Measurements from ENCODE around the gene FLOT2. TPM values are rescaled to one million over a fixed set of nuclear protein-coding genes. Genes with fewer than 3 reads are reported as not detected.

The FLOT2 gene
- total and polyA plus RNA-seq, 2 donors (not counting 1 experiment from before 2014, with no cell fraction given), result 196 to 270 TPM

GRCh38 chr17:28865946-28866752 is 31.4 kb downstream of the FLOT2 start:
- intact Hi-C loops (cut with micrococcal nuclease), result loop anchor here (5.0 kb wide), 1 partner anchor 36 kb away; the partner anchor contains the start of gene DHRS13
- peaks cover 0 to 11% of the 10 kb centered on the region in 2 experiments for H3K36me3 ChIP-seq (replicated peaks in 1 of 2; ENCODE audit: control extremely low read depth in 1 of 2, control insufficient read depth in 1 of 2, extremely low read depth in 1 of 2, insufficient read depth in 2 of 2, low read length in 1 of 2)
- peak overlapping the region; percentile 64 for H3K27ac Mint-ChIP-seq
- H2AFZ ChIP-seq (ENCODE audit: insufficient read depth, low read depth, low read length, poor library complexity, severe bottlenecking), result peak overlapping the region; percentile 34
- H3K27me3 Mint-ChIP-seq, result no peaks in the 10 kb centered on the region
- H3K4me2 ChIP-seq (replicated peaks; ENCODE audit: low read depth, low read length, poor library complexity, severe bottlenecking), result no peak overlapping the region
- TF ChIP-seq EZH2 (IDR thresholded peaks at IDR 0.05; ENCODE audit: borderline replicate concordance, insufficient read depth, low read depth, low read length, poor library complexity, severe bottlenecking), result no peak
- H3K4me3 Mint-ChIP-seq, result peak overlapping the region; percentile 17
- H3K9me3 Mint-ChIP-seq (ENCODE audit: insufficient read depth), result no peaks in the 10 kb centered on the region
- H3K27me3 ChIP-seq (replicated peaks in 1 of 4; ENCODE audit: control extremely low read depth in 1 of 4, control insufficient read depth in 3 of 4, insufficient read depth in 4 of 4, low read length in 3 of 4), result no peaks in the 10 kb centered on the region
- POLR2A ChIA-PET, result interaction anchor here (0.6 to 1.9 kb wide), 3 partner anchors 13 to 124 kb away, joined by 4 to 8 read pairs (median 6); no protein-coding TSS in a partner anchor
- H4K20me1 ChIP-seq (ENCODE audit: control insufficient read depth, insufficient read depth, low read length, poor library complexity, severe bottlenecking), result no peaks in the 10 kb centered on the region
- ATAC-seq (ENCODE audit: low read depth) (peak; percentile 98), DNase-seq (peak; percentile 41)
- H3K79me2 ChIP-seq (ENCODE audit: control insufficient read depth, insufficient read depth, low read length), result no peaks in the 10 kb centered on the region
- 73% methylated on average over 11 of the region's 13 CpGs for WGBS (ENCODE audit: insufficient coverage)
- peak overlapping the region in 1 of 2 donors; percentile 46 for H3K27ac ChIP-seq (ENCODE audit: low read length in 2 of 2)
- CTCF ChIA-PET, result interaction anchor here (0.8 to 2.2 kb wide), 7 partner anchors 10 to 103 kb away, joined by 3 to 12 read pairs (median 5); partner anchors contain the start of genes DHRS13, FAM222B and FLOT2
- peaks cover 6 to 24% of the 10 kb centered on the region in 2 donors for H3K4me1 ChIP-seq (ENCODE audit: control insufficient read depth in 2 of 2, insufficient read depth in 2 of 2, low read length in 2 of 2)
- H3K4me1 Mint-ChIP-seq, result peaks cover 21% of the 10 kb centered on the region
- H3K9ac ChIP-seq (ENCODE audit: low read length), result no peak overlapping the region
- H3K4me3 ChIP-seq (ENCODE audit: control extremely low read depth in 1 of 5, extremely low read depth in 1 of 5, insufficient read depth in 1 of 5, low read depth in 2 of 5, low read length in 4 of 5), result no peak overlapping the region
- no peaks in the 10 kb centered on the region for H3K9me3 ChIP-seq (ENCODE audit: control extremely low read depth in 1 of 3, control insufficient read depth in 2 of 3, insufficient read depth in 1 of 3, low read length in 2 of 3)

GRCh38 chr17:28864991-28865849 is 32.3 kb downstream of the FLOT2 start:
- H3K79me2 ChIP-seq (ENCODE audit: control insufficient read depth, insufficient read depth, low read length), result no peaks in the 10 kb centered on the region
- ATAC-seq (ENCODE audit: low read depth) (peak; percentile 13), DNase-seq (no peak)
- no peak overlapping the region for H3K4me3 ChIP-seq (ENCODE audit: control extremely low read depth in 1 of 5, extremely low read depth in 1 of 5, insufficient read depth in 1 of 5, low read depth in 2 of 5, low read length in 4 of 5)
- no peak overlapping the region for H3K4me3 Mint-ChIP-seq
- WGBS (ENCODE audit: insufficient coverage), result 95% methylated on average over 9 of the region's 11 CpGs
- intact Hi-C loops (cut with micrococcal nuclease), result loop anchor here (5.0 kb wide), 1 partner anchor 37 kb away; the partner anchor contains the start of gene DHRS13
- H3K9me3 Mint-ChIP-seq (ENCODE audit: insufficient read depth), result no peaks in the 10 kb centered on the region
- peak overlapping the region; percentile 64 for H3K27ac Mint-ChIP-seq
- peaks cover 17% of the 10 kb centered on the region for H3K4me1 Mint-ChIP-seq
- no peak overlapping the region for H3K4me2 ChIP-seq (replicated peaks; ENCODE audit: low read depth, low read length, poor library complexity, severe bottlenecking)
- H3K27me3 Mint-ChIP-seq, result no peaks in the 10 kb centered on the region
- POLR2A ChIA-PET, result interaction anchor here (0.6 to 1.9 kb wide), 3 partner anchors 12 to 123 kb away, joined by 4 to 8 read pairs (median 6); no protein-coding TSS in a partner anchor
- H3K36me3 ChIP-seq (replicated peaks in 1 of 2; ENCODE audit: control extremely low read depth in 1 of 2, control insufficient read depth in 1 of 2, extremely low read depth in 1 of 2, insufficient read depth in 2 of 2, low read length in 1 of 2), result peaks cover 0 to 17% of the 10 kb centered on the region in 2 experiments
- no peaks in the 10 kb centered on the region for H3K27me3 ChIP-seq (replicated peaks in 1 of 4; ENCODE audit: control extremely low read depth in 1 of 4, control insufficient read depth in 3 of 4, insufficient read depth in 4 of 4, low read length in 3 of 4)
- no peaks in the 10 kb centered on the region for H4K20me1 ChIP-seq (ENCODE audit: control insufficient read depth, insufficient read depth, low read length, poor library complexity, severe bottlenecking)
- CTCF ChIA-PET, result interaction anchor here (0.8 to 2.2 kb wide), 8 partner anchors 10 to 138 kb away, joined by 3 to 12 read pairs (median 6); partner anchors contain the start of genes DHRS13, FAM222B and FLOT2
- H2AFZ ChIP-seq (ENCODE audit: insufficient read depth, low read depth, low read length, poor library complexity, severe bottlenecking), result peak overlapping the region; percentile 34
- H3K27ac ChIP-seq (ENCODE audit: low read length in 2 of 2), result peak overlapping the region in 1 of 2 donors; percentile 46
- no peaks in the 10 kb centered on the region for H3K9me3 ChIP-seq (ENCODE audit: control extremely low read depth in 1 of 3, control insufficient read depth in 2 of 3, insufficient read depth in 1 of 3, low read length in 2 of 3)
- no peak overlapping the region for H3K9ac ChIP-seq (ENCODE audit: low read length)
- H3K4me1 ChIP-seq (ENCODE audit: control insufficient read depth in 2 of 2, insufficient read depth in 2 of 2, low read length in 2 of 2), result peaks cover 0 to 17% of the 10 kb centered on the region in 2 donors
- TF ChIP-seq CTCF (IDR thresholded peaks at IDR 0.05), result no peak

All from B cell (primary cell).